Tibial artery (tissue), 4 donors: ENCODE results near the gene GRIP1.

ENCODE experiments used
- DNase-seq, 2 donors: peaks; one replicate each; pipeline ENCODE4 v3.0.0-alpha.2; 2019
- H3K27ac ChIP-seq, 2 donors: fragments of 200-600 bp; sonication (generic) in 1 of 2; 1 replicate in 1 of 2; 2 replicates in 1 of 2; pipeline ENCODE4 v1.5.1; 2018 to 2019; ENCODE audit warnings: mild to moderate bottlenecking in 1 of 2
- H3K27me3 ChIP-seq, 2 donors: fragments of 200-600 bp; sonication (generic) in 1 of 2; one replicate each; pipeline versions ENCODE4 v1.5.1 to v1.6.0; 2016 to 2019
- H3K36me3 ChIP-seq, 3 donors: fragments of 200-600 bp; sonication (generic) in 2 of 3; one replicate each; pipeline ENCODE4 v1.5.1; 2016 to 2019; ENCODE audit warnings: mild to moderate bottlenecking in 2 of 3
- H3K4me1 ChIP-seq, 4 donors: fragments of 200-600 bp; sonication (generic) in 2 of 4; 1 replicate in 3 of 4; 2 replicates in 1 of 4; pipeline ENCODE4 v1.5.1; 2016 to 2019
- H3K4me3 ChIP-seq, 2 donors: fragments of 200-600 bp; sonication (generic) in 1 of 2; 1 replicate in 1 of 2; 2 replicates in 1 of 2; pipeline ENCODE4 v1.5.1; 2018 to 2019; ENCODE audit warnings: mild to moderate bottlenecking in 2 of 2
- H3K9me3 ChIP-seq, 3 donors: fragments of 200-600 bp; sonication (generic) in 1 of 3; one replicate each; pipeline ENCODE4 v1.5.1; 2016 to 2019
- intact Hi-C: fragments of 100-400 bp; cut with DNase I; formaldehyde crosslinking; loops from one replicate; pipeline ENCODE4 v1.15.0; 2023; ENCODE audit warnings: low total_unique reads
- TF ChIP-seq, protein P1 (sequence below), 2 experiments: fragments of 200-600 bp in 1 of 2; fragments of 450-650 bp in 1 of 2; IDR thresholded peaks; one replicate each; pipeline ENCODE4 v1.5.1; 2017 to 2019; ENCODE audit warnings: antibody characterized with exemption in 2 of 2, mild to moderate bottlenecking in 1 of 2, moderate library complexity in 1 of 2

GRIP1 gene

DNA sequence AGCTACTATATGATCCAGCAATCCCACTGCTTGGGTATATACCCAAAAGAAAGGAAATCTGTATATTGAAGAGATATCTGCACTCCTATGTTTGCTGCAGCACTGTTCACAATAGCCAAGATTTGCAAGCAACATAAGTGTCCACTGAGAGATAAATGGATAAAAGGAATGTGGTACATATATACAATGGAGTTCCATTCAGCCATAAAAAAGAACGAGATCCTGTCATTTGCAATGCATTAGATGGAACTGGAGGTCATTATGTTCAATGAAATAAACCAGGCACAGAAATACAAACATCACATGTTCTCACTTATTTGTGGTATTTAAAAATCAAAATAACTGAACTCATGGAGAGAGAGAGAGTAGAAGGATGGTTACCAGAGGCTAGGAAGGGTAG is 260.0 kb downstream of the GRIP1 start:
- no peak for DNase-seq
- no peaks in the 10 kb centered on the region for H3K27me3 ChIP-seq
- no peaks in the 10 kb centered on the region for H3K4me1 ChIP-seq
- no peaks in the 10 kb centered on the region for H3K36me3 ChIP-seq
- TF ChIP-seq, protein P1, sequence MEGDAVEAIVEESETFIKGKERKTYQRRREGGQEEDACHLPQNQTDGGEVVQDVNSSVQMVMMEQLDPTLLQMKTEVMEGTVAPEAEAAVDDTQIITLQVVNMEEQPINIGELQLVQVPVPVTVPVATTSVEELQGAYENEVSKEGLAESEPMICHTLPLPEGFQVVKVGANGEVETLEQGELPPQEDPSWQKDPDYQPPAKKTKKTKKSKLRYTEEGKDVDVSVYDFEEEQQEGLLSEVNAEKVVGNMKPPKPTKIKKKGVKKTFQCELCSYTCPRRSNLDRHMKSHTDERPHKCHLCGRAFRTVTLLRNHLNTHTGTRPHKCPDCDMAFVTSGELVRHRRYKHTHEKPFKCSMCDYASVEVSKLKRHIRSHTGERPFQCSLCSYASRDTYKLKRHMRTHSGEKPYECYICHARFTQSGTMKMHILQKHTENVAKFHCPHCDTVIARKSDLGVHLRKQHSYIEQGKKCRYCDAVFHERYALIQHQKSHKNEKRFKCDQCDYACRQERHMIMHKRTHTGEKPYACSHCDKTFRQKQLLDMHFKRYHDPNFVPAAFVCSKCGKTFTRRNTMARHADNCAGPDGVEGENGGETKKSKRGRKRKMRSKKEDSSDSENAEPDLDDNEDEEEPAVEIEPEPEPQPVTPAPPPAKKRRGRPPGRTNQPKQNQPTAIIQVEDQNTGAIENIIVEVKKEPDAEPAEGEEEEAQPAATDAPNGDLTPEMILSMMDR (IDR thresholded peaks at IDR 0.05), result no peak
- no peak overlapping the region for H3K27ac ChIP-seq
- H3K4me3 ChIP-seq, result no peak overlapping the region
- no peaks in the 10 kb centered on the region for H3K9me3 ChIP-seq
- intact Hi-C loops, result no loop called here

DNA sequence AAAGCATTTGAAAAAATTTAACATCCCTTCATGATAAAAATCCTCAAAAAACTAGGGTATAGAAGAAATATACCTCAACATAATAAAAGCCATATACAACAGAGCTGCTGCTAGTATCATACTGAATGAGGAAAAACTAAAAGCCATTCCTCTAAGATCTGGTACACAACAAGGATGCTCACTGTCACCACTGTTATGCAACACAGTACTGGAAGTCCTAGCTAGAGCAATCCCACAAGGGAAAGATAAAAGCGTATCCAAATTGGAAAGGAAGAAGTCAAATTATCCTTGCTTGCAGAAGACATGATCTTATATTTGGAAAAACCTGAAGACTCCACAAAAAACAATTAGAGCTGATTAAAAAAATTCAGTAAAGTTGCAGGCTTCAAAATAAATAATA is 261.7 kb downstream of the GRIP1 start:
- H3K9me3 ChIP-seq, result no peaks in the 10 kb centered on the region
- no peaks in the 10 kb centered on the region for H3K27me3 ChIP-seq
- no peak for DNase-seq
- H3K4me3 ChIP-seq, result no peak overlapping the region
- intact Hi-C loops, result no loop called here
- no peaks in the 10 kb centered on the region for H3K36me3 ChIP-seq
- H3K27ac ChIP-seq, result no peak overlapping the region
- H3K4me1 ChIP-seq, result no peaks in the 10 kb centered on the region
- TF ChIP-seq, protein P1 (IDR thresholded peaks at IDR 0.05), result no peak

DNA sequence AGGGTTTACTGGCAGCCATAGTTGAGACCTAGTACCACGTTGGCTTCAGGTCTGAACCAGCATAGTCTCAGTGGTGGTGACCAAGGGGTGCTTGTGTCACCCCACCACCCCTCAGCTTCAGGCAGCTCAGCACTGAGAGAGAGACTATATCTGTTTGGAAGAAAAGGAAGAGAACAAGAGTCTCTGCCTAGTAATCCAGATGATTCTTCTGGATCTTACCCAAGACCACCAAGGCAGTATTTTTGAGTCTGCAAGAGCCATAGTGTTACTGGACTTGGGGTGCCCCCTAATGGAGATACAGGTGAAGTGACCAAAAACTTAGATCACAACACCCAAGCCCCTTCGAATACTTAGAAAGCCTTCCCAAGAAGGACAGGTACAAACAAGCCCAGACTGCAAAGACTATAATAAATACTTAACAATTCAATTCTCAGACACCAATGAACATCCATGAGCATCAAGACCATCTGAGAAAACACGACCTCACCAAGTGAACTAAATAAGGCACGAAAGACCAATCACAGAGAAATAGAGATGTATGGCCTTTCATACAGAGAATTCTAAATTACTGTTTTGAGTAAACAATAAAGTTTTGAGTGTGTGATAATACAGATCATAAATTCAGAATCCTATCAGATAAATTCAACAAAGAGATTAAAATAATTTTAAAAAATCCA is 269.5 kb downstream of the GRIP1 start:
- DNase-seq, result no peak
- intact Hi-C loops, result no loop called here

DNA sequence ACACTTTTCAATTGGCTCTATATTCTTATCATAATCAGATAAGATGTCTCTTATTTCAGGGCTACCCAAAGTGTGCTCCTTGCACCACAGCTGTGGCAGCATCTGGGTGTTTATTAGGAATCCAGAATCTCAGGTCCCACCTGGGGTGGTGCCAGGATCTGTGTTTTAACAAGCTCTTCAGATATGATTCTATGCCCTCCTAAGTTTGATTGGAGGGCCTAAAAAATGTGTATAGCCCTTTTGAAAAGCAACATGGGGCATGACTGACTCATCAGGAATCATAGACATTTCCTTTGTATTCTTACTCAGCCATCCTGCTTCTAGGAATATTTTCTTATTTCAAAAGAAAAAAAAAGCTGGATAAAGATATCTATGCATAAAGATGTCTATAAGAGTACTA is 273.5 kb downstream of the GRIP1 start:
- DNase-seq, result no peak
- no peaks in the 10 kb centered on the region for H3K4me1 ChIP-seq
- no peak overlapping the region for H3K4me3 ChIP-seq
- TF ChIP-seq, protein P1 (IDR thresholded peaks at IDR 0.05), result no peak
- H3K27ac ChIP-seq, result no peak overlapping the region
- intact Hi-C loops, result no loop called here
- H3K9me3 ChIP-seq, result no peaks in the 10 kb centered on the region
- no peaks in the 10 kb centered on the region for H3K27me3 ChIP-seq
- H3K36me3 ChIP-seq, result no peaks in the 10 kb centered on the region

More for the DNA sequence above, 269.5 kb downstream of the GRIP1 start:
- Histone ChIP-seq H3K27me3 (no peaks in the 10 kb centered on the region), H3K36me3 (no peaks in the 10 kb centered on the region), H3K27ac (no peak overlapping the region), H3K4me1 (no peaks in the 10 kb centered on the region), H3K4me3 (no peak overlapping the region), H3K9me3 (no peaks in the 10 kb centered on the region)
- TF ChIP-seq, protein P1 (IDR thresholded peaks at IDR 0.05), result peak; percentile 35 to 45

DNA sequence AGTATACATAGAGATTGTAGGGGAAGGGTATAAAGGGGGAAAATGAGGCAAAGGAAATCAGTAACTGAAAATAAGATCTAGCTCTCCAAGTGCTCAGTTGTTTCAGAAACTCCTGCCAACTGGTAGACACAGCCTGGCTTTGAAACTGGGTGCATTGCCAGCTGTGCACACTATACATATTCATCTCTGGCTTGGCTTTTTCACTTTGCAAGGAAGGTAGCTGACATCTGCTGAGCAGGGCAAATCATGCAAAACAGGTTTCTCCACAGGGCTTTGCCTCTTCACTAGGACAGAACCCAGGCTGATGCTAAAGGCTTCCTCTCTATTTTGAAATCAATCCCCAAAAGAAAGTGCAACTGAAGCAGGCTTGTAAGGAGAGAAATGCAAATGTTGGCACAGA is 275.1 kb downstream of the GRIP1 start:
- Histone ChIP-seq H3K4me1 (no peaks in the 10 kb centered on the region), H3K36me3 (no peaks in the 10 kb centered on the region), H3K27ac (no peak overlapping the region), H3K4me3 (no peak overlapping the region), H3K27me3 (no peaks in the 10 kb centered on the region), H3K9me3 (no peaks in the 10 kb centered on the region)
- intact Hi-C loops, result no loop called here
- DNase-seq, result no peak
- TF ChIP-seq, protein P1 (IDR thresholded peaks at IDR 0.05), result no peak

DNA sequence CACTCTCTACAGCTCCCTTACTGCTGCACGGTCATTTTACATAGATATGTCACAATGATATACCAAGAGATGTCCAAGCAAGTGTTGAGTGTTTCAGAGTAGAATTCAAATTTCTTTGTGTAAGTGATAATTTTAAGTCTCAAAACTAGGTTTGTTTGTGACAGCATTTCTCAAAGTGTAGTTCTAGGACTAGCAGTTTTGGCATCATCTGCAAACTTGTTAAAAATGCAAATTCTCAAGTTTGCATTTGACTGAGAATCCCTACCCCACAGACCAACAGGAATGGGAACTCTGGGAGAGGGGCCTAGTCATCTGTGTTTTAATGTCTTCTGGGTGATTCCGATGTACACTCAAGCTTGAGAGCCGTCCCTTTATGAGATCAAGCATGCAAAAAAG is 279.0 kb downstream of the GRIP1 start:
- H3K27ac ChIP-seq, result no peak overlapping the region
- intact Hi-C loops, result no loop called here
- TF ChIP-seq, protein P1 (IDR thresholded peaks at IDR 0.05), result no peak

More for the DNA sequence above, 279.0 kb downstream of the GRIP1 start:
- Histone ChIP-seq H3K27me3 (no peaks in the 10 kb centered on the region), H3K4me3 (no peak overlapping the region), H3K36me3 (no peaks in the 10 kb centered on the region), H3K9me3 (no peaks in the 10 kb centered on the region), H3K4me1 (no peaks in the 10 kb centered on the region)
- DNase-seq, result no peak
